Activated CD4-positive, alpha-beta T cell treated with anti-CD3 and anti-CD28 coated beads for 48 hours (primary cell): ENCODE data around the gene C19orf81.

Experiments used
- DNase-seq: peaks from one replicate; pipeline ENCODE4 v3.0.0-alpha.2; 2020

C19orf81 gene

DNA sequence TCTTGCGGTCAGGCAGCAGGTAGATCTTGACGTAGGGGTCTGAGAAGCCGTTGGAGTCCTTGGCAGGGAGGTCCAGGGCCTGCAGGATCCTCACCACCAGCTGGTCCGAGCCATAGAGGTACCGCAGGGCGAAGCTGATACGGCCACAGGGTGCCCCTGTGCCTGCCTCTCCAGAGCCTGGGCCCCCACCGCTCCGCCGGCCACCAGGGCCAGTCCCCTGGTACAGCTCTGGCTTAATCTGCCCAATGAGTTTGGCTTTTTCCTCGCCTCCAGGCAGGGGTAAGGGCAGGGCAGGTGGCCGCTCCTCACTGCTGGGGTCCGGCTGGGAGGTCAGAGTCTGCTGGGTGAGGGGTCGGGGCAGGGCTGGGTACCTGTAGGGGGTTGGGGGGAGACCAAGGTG is 19.4 kb upstream of the C19orf81 start:
- DNase-seq, result no peak

- no peak for DNase-seq
These were observed 17.0 kb upstream of the C19orf81 start for GRCh38 chr19:50632151-50632835.

DNA sequence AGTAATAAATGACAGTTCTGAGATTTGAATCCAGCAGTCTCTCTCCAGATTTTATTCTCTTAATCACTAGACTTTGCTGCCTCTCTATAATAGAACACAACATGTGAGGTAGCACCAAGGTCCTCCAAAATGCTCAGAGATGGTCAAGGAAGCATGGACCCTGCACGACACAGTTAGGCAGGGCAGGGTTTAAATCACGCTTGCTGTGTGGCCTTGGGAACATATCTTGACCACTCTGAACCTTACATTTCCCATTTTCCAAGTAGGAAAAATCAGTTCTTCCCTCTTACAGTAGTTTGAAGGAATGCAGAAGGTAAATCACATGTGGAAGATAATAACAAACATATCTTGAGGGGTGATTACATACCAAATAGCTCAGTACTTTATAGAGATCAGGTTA is 15.9 kb upstream of the C19orf81 start:
- DNase-seq, result no peak

- DNase-seq, result no peak
These were observed 15.3 kb upstream of the C19orf81 start for GRCh38 chr19:50633973-50634372.

GRCh38 chr19:50636317-50637085 is 12.7 kb upstream of the C19orf81 start:
- no peak for DNase-seq

- no peak for DNase-seq
These were observed 10.6 kb upstream of the C19orf81 start for GRCh38 chr19:50638600-50638999.

GRCh38 chr19:50639121-50640112 is 9.8 kb upstream of the C19orf81 start, which contains the start of gene SYT3:
Gene SYT3, minus strand, starts transcription at chr19:50639881. Its CDS starts 2,470 bp downstream, at chr19:50637411.
- DNase-seq, result peak; percentile 64

- DNase-seq, result no peak
These were observed 8.9 kb upstream of the C19orf81 start for GRCh38 chr19:50640368-50640767.

DNA sequence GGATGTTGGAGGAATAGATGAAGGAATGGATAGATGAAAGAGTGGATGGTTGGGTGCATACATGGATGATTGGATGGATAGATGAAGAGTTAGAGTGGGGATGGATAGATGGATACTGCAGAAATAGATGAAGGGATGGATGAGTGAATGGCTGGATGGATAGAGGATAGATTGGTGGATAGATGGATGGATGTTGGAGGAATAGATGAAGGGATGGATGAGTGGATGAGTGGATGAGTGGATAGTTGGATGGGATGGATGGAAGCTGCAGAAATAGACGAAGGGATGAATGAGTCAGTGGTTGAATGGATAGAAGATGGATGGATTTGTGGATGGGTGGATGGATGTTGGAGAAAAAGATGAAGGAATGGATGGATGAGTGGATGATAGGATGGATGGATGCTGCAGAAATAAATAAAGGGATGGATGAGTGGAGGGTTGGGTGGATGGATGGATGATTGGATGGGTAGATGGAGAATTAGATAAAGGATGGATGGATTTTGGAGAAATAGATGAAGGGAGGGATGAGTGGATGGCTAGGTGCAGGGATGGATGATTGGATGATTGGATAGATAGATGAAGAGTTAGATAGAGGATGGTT is 4.8 kb upstream of the C19orf81 start:
- DNase-seq, result no peak

- DNase-seq, result no peak
These were observed 4.1 kb upstream of the C19orf81 start for GRCh38 chr19:50645107-50645506.

DNA sequence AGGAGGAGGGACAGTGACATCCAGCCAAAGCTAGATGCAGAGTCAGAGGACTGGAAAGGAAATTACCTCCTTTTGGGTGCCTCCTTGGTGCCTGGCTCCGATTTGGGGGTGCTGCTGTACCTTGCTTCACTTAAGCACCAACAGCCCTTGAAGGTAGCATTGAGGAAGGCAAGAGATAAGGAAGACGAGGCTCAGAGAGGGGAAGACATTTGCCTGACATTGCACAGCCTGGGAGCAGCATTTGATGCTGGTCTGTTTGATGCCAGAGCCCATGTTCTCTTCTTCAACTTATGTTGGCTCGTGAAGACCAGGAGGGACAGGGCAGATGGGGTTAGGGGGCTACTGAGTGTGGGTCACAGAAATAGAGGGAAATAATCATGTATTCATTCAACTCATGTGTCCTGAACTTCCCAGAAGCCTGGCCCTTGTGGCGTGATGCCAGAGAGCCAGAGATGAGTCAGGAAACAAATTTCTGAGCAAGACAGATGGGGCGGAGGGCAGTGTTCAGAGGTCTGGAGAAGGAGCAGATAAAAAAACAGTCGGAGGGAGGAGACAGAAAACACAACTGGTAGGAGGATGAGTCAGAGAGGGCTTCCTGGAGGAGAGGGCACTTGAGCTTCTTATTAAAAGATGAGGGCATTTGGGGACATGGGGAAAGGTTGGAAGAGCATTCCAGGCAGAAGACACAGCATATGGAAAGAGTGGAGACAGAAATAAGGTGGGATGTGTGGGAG is 3.0 kb upstream of the C19orf81 start:
- no peak for DNase-seq

- no peak for DNase-seq
These were observed 1.2 kb upstream of the C19orf81 start for GRCh38 chr19:50647879-50648615.

- DNase-seq, result no peak
These were observed 586 bp upstream of the C19orf81 start for GRCh38 chr19:50648659-50649058.

- no peak for DNase-seq
These were observed 1.9 kb downstream of the C19orf81 start for GRCh38 chr19:50651174-50651573.

DNA sequence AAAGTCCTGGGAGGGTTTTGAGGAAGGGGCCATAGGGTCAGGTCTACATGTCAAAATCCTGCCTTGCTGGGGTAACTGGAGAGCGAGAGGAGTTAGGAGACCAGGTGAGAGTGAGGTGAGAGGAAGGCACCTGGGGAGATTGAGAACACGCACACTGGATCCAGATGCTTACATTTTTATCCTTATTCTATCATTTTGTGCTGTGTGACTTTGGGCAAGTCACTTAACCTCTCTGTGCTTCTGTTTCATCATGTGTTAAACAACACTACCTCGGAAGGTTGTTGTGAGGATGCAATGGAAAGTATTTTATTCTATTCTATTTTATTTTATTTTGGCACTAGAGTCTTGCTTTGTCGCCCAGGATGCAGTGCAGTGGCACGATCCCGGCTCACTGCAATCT is 3.5 kb downstream of the C19orf81 start:
- DNase-seq, result no peak

DNA sequence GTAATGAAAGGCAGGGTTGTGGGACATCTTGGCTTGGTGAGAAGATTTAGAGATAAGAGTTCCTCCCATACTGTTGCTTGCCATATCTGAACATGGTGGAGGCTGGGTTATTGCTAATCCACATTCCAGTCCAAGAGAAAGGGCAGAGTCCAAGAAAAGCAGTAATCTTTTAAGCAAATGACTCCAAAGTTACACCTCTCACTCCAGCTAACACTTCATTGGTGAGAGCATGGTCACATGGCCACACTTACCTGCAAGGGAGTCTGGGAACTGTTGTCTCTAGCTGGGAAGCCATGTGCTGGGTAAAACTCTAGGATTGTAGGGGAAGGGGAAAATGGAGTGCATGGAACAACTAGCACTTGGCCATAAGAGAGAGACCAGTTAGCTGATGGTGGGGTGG is 5.6 kb downstream of the C19orf81 start:
- no peak for DNase-seq

GRCh38 chr19:50657222-50657669 is 8.0 kb downstream of the C19orf81 start:
- no peak for DNase-seq

GRCh38 chr19:50657712-50658440 is 8.6 kb downstream of the C19orf81 start:
- DNase-seq, result peak; percentile 95

DNA sequence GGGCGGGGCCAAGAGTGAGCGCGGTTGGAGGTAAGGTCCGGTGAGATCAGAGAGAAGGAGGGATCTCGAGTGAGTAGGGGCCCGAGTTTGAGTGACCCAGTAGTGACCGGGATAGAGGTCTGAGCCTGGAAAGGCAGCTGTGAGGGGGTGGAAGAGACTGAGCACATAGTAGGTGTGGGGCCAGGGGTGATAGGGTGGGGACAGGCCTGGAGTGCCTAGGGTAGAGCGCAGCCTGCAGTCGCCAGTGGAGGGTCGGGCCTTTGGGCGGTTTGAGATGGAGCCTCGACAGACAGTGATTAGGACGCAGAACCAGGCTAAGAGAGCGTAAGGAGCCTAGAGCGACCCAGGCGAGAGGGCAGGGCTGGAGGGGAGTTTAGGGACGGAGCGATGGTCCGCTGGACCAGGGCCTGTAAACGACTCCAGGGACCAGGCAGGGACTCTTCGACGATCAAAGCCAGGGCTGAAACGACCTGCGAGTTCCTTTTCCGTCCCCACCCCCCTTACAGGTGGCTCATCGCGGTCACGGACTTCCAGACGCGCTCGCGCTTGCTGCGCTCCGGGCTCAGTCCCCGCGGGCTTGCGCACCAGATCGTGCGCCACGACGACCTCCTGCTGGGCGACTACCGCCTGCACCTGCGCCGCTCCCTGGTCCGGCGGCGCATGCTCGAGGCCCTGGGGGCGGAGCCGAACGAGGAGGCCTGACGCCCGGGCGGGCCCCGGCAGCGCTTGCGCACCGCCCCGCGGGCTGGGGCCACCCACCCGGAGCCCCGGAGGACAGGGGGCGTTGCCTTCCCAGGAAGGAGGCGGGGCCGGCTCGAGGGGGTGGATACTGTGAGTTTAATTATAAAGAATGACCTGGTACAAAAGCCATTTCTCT is 9.4 kb downstream of the C19orf81 start:
- peak; percentile 86 for DNase-seq
